ENCODE measurements around the gene WNT2B.

The WNT2B gene

GRCh38 chr1:112509660-112510178, 954 bp downstream of the WNT2B start:
- no peak overlapping the region for H3K27ac ChIP-seq
- H3K4me2 ChIP-seq (ENCODE audit: low read length), result no peak overlapping the region
- H2AFZ ChIP-seq, result no peak overlapping the region
- TF ChIP-seq, protein P1, sequence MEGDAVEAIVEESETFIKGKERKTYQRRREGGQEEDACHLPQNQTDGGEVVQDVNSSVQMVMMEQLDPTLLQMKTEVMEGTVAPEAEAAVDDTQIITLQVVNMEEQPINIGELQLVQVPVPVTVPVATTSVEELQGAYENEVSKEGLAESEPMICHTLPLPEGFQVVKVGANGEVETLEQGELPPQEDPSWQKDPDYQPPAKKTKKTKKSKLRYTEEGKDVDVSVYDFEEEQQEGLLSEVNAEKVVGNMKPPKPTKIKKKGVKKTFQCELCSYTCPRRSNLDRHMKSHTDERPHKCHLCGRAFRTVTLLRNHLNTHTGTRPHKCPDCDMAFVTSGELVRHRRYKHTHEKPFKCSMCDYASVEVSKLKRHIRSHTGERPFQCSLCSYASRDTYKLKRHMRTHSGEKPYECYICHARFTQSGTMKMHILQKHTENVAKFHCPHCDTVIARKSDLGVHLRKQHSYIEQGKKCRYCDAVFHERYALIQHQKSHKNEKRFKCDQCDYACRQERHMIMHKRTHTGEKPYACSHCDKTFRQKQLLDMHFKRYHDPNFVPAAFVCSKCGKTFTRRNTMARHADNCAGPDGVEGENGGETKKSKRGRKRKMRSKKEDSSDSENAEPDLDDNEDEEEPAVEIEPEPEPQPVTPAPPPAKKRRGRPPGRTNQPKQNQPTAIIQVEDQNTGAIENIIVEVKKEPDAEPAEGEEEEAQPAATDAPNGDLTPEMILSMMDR (IDR thresholded peaks at IDR 0.05), result no peak
- no peaks in the 10 kb centered on the region for H3K27me3 ChIP-seq (ENCODE audit: control insufficient read depth, insufficient read depth, low read length)
- no peaks in the 10 kb centered on the region for H3K9me3 ChIP-seq (ENCODE audit: control insufficient read depth, low read length)
- no peak overlapping the region for H3K9ac ChIP-seq
- H3K4me1 ChIP-seq, result peaks cover 3% of the 10 kb centered on the region
- no peaks in the 10 kb centered on the region for H3K36me3 ChIP-seq (ENCODE audit: control insufficient read depth, insufficient read depth, low read length)
- H3K79me2 ChIP-seq, result no peaks in the 10 kb centered on the region
- H3K4me3 ChIP-seq (ENCODE audit: low read depth, low read length), result no peak overlapping the region

DNA sequence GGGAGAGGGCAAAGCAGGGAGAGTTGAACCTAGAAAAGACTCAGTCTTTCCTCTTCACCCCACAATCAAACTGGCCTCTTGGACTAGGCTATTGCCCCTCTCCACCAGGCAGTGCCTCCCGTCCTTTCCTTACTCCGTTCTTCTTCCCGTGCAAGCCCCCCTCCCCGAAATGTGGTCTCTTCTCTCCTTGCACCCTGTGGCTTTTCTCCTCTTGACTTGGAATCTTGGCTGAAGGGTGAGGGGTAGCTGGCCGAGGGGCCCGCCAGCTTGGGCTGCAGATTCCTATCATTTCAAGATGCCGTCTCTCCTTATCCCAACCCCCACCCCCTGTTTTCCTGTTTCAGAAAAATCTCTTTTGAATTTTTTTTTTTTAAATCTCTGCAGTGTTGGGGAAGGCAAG, 1.6 kb downstream of the WNT2B start:
- TF ChIP-seq, protein P1 (IDR thresholded peaks at IDR 0.05), result no peak
- no peaks in the 10 kb centered on the region for H3K27me3 ChIP-seq (ENCODE audit: control insufficient read depth, insufficient read depth, low read length)
- H3K36me3 ChIP-seq (ENCODE audit: control insufficient read depth, insufficient read depth, low read length), result no peaks in the 10 kb centered on the region
- H3K27ac ChIP-seq, result no peak overlapping the region
- peaks cover 3% of the 10 kb centered on the region for H3K4me1 ChIP-seq
- H3K4me2 ChIP-seq (ENCODE audit: low read length), result no peak overlapping the region
- H3K79me2 ChIP-seq, result no peaks in the 10 kb centered on the region
- H3K4me3 ChIP-seq (ENCODE audit: low read depth, low read length), result no peak overlapping the region
- H3K9ac ChIP-seq, result no peak overlapping the region
- H2AFZ ChIP-seq, result no peak overlapping the region
- H3K9me3 ChIP-seq (ENCODE audit: control insufficient read depth, low read length), result no peaks in the 10 kb centered on the region

DNA sequence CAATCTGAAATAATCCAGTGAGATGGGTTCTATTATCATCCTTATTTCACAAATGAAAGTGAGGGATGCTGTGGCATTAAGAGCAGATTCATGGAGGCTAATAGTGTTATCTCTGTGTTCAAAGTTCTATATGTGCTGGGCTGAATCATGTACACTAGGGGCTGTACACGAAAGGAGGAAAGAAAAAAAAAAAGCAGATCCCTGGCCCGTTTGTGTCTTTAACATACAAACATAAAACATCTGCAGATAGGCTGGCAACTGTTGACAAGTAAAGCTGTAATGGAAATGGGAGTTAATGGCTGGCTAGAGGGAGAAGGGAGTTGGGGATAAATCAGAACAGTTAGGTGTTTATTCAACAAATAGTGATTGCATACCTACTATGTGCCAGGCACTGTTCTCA, 3.1 kb downstream of the WNT2B start:
- Histone ChIP-seq H3K79me2 (no peaks in the 10 kb centered on the region), H3K36me3 (ENCODE audit: control insufficient read depth, insufficient read depth, low read length) (no peaks in the 10 kb centered on the region), H3K27me3 (ENCODE audit: control insufficient read depth, insufficient read depth, low read length) (no peaks in the 10 kb centered on the region), H3K4me2 (ENCODE audit: low read length) (no peak overlapping the region), H3K4me3 (ENCODE audit: low read depth, low read length) (no peak overlapping the region), H3K9ac (no peak overlapping the region), H3K4me1 (peaks cover 3% of the 10 kb centered on the region), H3K9me3 (ENCODE audit: control insufficient read depth, low read length) (no peaks in the 10 kb centered on the region), H2AFZ (no peak overlapping the region), H3K27ac (no peak overlapping the region)
- TF ChIP-seq, protein P1 (IDR thresholded peaks at IDR 0.05), result no peak

- peaks cover 2% of the 10 kb centered on the region for H3K4me1 ChIP-seq
- no peak overlapping the region for H3K9ac ChIP-seq
- H3K27ac ChIP-seq, result no peak overlapping the region
- TF ChIP-seq, protein P1 (IDR thresholded peaks at IDR 0.05), result no peak
- no peaks in the 10 kb centered on the region for H3K9me3 ChIP-seq (ENCODE audit: control insufficient read depth, low read length)
- H2AFZ ChIP-seq, result no peak overlapping the region
- no peaks in the 10 kb centered on the region for H3K79me2 ChIP-seq
- H3K4me3 ChIP-seq (ENCODE audit: low read depth, low read length), result no peak overlapping the region
- H3K27me3 ChIP-seq (ENCODE audit: control insufficient read depth, insufficient read depth, low read length), result no peaks in the 10 kb centered on the region
- no peaks in the 10 kb centered on the region for H3K36me3 ChIP-seq (ENCODE audit: control insufficient read depth, insufficient read depth, low read length)
- no peak overlapping the region for H3K4me2 ChIP-seq (ENCODE audit: low read length)
Observed at GRCh38 chr1:112513112-112513870, 4.5 kb downstream of the WNT2B start.

DNA sequence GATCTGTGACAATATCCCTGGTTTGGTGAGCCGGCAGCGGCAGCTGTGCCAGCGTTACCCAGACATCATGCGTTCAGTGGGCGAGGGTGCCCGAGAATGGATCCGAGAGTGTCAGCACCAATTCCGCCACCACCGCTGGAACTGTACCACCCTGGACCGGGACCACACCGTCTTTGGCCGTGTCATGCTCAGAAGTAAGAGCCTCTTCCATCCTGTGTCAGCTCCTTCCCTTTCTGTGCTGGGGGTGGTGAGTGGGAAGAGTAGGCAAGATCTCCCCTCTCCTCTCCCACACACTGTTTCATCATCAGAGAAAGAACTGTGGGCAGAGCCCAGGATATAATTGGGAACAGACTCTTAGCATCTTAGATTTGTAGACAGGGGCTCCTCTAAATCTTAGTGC, 6.1 kb downstream of the WNT2B start:
- no peaks in the 10 kb centered on the region for H3K36me3 ChIP-seq (ENCODE audit: control insufficient read depth, insufficient read depth, low read length)
- no peaks in the 10 kb centered on the region for H3K27me3 ChIP-seq (ENCODE audit: control insufficient read depth, insufficient read depth, low read length)
- no peak overlapping the region for H3K4me3 ChIP-seq (ENCODE audit: low read depth, low read length)
- no peak overlapping the region for H2AFZ ChIP-seq
- no peaks in the 10 kb centered on the region for H3K4me1 ChIP-seq
- no peaks in the 10 kb centered on the region for H3K79me2 ChIP-seq
- no peak overlapping the region for H3K27ac ChIP-seq
- no peaks in the 10 kb centered on the region for H3K9me3 ChIP-seq (ENCODE audit: control insufficient read depth, low read length)
- TF ChIP-seq, protein P1 (IDR thresholded peaks at IDR 0.05), result no peak
- no peak overlapping the region for H3K4me2 ChIP-seq (ENCODE audit: low read length)
- no peak overlapping the region for H3K9ac ChIP-seq
